Upper lobe of left lung (tissue), 4 donors: Measurements from ENCODE around the gene RALA.

Experiments
- POLR2A ChIP-seq, 4 donors: fragments of 450-650 bp; IDR thresholded peaks; one replicate each; pipeline ENCODE4 v1.5.1; 2016 to 2017; ENCODE audit warnings: antibody characterized with exemption in 4 of 4, mild to moderate bottlenecking in 2 of 4
- POLR2AphosphoS5 ChIP-seq, 2 donors: sonication (generic); formaldehyde crosslinking; IDR thresholded peaks; one replicate each; pipeline ENCODE4 v1.5.1; 2017; ENCODE audit warnings: antibody characterized with exemption in 2 of 2
- TF ChIP-seq, protein P1 (sequence below), 6 experiments: fragments of 450-650 bp in 4 of 6; fragments of 200-600 bp in 2 of 6; sonication (generic) in 2 of 6; IDR thresholded peaks; one replicate each; pipeline ENCODE4 v1.5.1; 2016 to 2019; ENCODE audit warnings: antibody characterized with exemption in 6 of 6

DNA sequence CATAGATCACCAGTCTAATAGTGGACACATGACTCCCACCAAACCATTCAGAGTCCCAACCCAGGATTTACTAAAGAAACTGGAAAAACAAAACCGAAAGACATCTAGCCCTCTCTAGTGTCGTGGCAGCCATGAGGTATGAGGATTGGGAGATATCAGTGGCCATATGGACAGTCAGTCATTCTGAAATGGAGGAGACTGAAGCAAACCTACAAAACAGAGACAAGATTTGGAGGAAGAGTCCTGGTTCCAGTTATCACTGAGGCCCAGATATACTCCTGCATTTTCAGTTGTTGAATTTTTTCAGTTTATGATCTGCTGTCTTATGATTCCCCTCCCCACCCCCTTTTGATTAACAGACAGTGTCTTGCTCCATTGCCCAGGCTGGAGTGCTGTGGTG is 9.1 kb upstream of the RALA start:
- TF ChIP-seq, protein P1, sequence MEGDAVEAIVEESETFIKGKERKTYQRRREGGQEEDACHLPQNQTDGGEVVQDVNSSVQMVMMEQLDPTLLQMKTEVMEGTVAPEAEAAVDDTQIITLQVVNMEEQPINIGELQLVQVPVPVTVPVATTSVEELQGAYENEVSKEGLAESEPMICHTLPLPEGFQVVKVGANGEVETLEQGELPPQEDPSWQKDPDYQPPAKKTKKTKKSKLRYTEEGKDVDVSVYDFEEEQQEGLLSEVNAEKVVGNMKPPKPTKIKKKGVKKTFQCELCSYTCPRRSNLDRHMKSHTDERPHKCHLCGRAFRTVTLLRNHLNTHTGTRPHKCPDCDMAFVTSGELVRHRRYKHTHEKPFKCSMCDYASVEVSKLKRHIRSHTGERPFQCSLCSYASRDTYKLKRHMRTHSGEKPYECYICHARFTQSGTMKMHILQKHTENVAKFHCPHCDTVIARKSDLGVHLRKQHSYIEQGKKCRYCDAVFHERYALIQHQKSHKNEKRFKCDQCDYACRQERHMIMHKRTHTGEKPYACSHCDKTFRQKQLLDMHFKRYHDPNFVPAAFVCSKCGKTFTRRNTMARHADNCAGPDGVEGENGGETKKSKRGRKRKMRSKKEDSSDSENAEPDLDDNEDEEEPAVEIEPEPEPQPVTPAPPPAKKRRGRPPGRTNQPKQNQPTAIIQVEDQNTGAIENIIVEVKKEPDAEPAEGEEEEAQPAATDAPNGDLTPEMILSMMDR (IDR thresholded peaks at IDR 0.05), result no peak
- TF ChIP-seq POLR2A (IDR thresholded peaks at IDR 0.05) (no peak), POLR2AphosphoS5 (IDR thresholded peaks at IDR 0.05) (no peak)
